Activated CD4-positive, alpha-beta T cell treated with anti-CD3 and anti-CD28 coated beads for 24 hours (primary cell): ENCODE measurements around the gene MVB12B.
"Not testable (repeated sequence)": the region's sequence is repeated elsewhere in the genome, so short reads cannot be mapped to it uniquely, and the experiment has no call there.

Experiments used
- DNase-seq, 2 donors: peaks; one replicate each; pipeline ENCODE4 v3.0.0-alpha.2; 2020; ENCODE audit warnings: low read depth in 2 of 2

MVB12B gene, protein sequence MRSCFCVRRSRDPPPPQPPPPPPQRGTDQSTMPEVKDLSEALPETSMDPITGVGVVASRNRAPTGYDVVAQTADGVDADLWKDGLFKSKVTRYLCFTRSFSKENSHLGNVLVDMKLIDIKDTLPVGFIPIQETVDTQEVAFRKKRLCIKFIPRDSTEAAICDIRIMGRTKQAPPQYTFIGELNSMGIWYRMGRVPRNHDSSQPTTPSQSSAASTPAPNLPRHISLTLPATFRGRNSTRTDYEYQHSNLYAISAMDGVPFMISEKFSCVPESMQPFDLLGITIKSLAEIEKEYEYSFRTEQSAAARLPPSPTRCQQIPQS

DNA sequence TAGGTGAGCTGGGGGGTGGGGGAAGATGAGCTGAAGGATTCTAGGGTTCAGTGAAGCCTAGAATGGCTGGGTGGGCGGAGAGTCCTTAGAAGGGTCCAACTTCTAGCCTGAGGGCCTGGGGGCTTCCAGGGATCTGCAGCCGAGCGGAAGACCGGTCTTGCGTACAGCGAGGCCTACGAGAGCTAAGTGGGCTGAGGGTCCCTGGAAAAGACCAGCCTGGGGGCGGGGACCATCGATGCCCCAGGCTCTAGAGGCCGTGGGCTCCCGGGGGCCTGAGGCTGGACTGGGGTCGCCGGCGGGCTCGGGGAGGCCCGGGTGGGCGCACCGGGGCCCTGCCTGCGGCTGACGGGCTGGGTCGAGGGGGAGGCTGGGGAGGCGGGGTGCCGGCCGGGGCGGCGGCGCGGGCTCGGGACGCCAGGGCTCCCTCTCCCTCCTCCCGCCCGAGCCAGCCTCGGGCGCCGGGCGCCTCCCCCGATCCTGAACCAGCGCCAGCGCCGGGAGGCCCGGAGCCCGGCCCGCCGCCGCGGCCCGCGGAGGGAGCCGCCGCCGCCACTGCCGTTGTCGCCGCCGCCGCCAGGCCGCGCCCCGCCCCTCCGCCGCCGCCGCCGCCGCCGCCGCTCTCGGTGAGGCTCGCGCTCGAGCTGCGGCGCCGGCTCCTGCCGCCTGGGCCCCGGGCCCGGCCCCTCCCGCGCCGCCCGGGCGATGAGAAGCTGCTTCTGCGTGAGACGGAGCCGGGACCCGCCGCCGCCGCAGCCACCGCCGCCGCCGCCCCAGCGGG is at the start of gene MVB12B:
TSS of gene MVB12B (plus strand) at position 602 of the 778 bp plus-strand sequence. CDS start at position 703, 101 bp downstream.
- DNase-seq: peak; percentile 24 to 25

DNA sequence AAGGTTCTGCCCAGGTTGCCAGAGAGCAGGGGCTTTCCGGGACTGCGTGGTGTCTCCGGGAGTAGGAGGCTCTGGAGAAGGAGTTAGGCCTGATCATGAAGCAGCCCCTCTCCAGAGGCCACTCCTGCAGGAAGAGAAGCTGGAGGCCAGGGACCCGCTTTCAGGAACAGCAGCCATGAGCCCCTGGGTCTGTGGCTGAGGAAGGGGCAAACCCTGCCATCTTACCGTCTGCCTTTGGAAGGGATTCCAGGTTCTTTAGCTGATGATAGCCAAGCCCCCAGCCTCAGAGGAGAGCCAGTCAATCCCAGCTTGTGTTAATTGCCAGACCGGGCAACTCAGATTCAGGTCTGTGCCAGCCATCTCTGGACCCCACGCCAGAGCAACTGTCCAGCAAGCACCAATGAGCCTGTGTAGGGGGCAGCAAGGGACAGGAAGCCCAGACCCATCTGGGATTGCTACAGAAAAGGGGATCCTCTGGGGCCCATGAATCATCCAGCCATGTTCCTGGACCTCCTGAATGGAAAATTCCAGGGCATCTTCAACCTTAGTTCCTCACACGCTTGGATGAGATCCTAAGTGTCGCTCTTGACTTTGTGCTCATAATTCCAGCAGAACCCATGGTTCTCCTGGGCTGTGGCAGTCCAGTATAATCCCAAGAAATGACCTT is 42.7 kb upstream of the MVB12B start:
- no peak for DNase-seq

DNA sequence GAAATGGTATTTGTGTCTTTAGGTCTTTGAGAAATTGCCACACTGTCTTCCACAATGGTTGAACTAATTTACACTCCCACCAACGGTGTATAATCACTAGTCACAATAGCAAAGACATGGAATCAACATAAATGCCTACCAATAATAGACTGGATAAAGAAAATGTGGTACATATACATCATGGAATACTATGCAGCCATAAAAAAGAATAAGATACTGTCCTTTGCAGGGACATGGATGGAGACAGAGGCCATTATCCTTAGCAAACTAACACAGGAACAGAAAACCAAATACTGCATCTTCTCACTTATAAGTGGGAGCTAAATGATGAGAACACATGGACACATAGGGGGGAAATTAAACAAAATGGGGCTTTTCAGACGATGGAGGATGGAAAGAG is 41.0 kb upstream of the MVB12B start:
- DNase-seq: not testable (repeated sequence)

DNA sequence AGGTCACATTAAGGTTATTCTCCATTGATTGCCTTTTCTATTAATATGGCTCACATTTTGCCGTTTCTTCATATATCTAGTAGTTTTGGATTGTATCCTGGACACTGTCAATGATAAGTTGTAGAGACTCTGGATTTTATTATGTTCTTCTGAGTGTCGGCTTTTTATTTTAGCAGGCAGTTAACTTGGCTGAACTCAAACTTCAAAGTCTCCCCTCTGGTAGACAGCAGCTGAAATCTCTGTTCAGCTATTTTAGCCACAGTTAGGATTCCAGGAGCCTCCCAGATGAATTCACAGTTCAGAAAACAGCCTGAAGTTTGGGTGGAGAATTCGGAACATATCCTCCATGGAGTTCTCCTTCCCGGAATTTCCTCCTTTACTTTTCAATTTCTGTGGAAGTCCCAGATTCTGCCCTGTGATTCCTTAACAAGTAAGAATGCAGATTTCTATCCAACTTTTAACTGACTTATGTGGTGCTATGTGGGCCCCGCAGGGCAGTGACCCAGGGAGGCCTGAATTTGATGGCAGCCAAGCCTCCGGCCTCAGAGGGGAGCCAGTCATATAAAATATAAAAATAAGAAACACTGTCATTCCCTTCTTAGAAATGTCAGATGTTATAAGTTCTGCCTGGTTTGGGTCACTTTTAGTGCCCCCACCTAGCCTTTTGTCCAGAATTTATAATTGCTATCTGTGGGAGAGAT is 39.3 kb upstream of the MVB12B start:
- no peak for DNase-seq

DNA sequence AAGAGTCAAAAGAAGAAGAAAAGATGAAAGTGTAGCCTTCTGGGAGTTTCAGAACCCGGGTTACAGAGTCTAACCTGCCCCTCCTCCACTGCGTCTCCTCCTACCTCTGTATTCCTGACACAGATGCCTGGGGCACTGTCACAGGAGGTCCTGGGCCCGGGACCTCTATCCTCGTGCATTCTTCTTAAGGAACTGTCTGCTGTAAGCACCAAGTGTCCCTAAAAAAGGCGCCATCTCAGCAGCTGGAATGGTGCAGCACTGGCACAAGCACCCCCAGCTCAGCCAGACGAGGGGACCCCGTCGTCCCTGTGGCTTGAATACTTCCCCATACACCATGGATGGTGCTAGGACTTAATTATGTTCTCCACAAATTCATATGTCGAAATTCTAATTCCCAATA is 35.8 kb upstream of the MVB12B start:
- no peak for DNase-seq

DNA sequence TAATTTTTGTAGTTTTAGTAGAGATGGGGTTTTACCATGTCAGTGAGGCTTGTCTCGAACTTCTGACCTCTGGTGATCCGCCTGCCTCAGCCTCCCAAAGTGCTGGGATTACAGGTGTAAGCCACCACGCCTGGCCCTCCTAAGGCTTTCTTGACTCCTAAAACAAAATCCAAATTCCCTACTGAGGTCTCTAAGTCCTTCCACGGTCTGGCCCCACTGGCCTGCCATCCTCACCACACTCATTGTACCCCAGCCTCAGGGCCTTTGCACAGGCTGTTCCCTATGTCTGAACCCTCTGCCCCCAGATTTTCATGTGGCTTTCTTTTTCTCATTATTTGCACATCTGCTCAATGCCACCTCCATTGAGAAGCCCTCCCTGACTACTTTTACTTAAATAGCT is 34.7 kb upstream of the MVB12B start:
- no peak for DNase-seq

DNA sequence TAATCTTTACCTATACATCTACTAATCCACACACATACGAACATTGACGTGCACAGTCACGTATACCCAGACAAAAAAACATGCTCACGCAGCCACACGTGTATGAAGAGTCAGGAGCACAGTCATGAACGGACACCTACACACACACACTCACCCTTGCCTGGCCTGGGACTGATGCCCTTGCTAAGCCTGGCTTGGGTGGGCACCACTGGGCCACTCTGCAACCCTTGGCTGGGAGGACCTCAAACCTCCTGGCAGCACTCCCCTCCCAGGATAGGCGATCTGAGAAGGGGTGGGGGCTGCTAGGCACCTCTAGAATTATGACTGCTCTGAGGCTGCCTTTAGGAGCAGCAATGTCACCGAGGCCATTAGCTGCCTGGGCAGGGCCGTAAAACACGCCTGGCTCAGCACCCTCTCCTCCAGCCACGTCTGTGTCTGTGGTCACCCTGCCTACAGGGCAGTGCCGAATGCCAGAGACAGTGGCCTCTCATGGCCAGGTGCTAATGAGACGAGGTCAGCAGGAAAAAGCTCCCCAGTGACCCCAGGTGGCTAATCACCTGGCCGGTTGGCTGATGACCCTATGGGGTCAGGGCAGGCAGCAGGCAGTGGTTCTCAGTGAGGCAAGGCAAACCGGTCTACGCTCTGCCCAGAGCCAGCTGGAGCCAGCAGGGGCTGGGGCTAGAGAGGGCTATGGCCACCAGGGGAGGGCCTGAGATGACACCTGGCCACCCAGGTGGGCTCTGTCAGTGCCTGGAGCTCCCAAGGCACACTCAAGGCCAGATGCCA is 33.7 kb upstream of the MVB12B start:
- no peak for DNase-seq

DNA sequence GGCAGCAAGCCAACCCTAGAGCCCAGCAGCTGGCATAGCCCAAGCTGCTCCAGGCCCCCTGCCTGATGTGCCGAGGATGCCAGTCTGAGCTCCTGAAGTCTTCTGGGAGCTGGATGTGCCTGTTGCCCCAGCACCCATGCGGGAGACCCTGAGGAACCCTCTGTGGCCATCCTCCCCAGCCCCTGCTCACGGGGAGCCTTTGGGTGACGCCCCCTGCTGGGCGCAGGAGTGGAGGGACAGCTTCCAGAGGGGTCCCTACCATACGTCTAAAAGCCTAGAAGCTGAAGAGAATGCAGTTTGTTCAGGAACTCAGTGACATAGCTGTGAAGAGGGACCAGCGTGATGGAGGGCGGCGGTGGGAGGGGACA is 33.1 kb upstream of the MVB12B start:
- DNase-seq: no peak

DNA sequence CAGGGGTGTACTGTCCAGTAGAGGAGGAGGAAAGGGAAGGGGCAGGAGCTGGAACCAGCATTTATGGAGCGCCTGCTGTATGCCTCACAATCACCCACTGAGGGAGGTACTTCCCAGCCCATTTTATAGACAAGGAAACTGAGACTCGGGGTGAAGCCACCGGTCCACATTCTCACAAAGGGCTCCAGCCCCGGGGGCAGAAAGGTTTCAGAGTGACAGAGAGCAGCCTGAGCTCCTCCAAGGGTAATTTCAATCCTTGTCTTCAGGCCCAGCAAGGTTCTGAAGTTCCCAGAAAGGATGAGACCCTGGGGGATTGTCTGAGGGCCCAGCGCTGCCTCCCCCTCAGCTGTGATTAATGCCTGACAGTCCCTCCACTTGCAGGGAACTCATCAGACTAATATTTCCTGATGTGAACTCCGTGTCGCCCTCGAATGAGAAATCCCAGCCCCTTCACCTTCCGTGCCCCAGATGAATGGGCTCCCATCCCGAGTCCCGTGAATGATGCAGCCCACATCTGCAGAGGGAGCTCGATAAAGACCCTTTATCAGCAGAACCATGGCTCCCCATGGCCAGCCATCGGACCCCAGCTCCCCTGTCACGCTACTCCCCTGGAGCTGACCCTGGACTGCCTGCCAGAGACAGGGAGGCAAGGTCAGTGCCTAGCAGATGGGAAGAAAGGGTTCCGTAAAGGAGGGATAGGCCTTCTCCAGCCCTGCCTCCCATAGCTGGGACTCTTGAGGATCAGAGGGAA is 32.1 kb upstream of the MVB12B start:
- DNase-seq: no peak

DNA sequence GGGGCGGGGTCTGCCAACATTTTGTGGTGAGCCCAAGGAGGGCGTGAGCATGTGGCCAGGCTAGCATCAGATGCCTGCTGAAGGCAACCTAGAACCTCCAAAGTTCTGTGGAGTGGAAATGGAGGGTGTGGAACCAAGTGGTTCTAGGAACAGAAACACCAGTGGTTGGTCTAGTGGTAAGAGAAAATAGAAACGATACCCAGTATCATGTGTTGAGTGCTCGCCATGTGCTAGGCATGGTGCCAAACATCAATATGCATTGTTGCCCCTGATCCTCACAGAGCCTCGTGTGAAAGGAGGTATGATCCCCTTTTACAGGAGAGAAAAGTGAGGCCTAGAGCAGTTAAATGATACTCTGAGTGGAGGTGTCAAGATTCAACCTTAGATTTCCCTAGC is 31.5 kb upstream of the MVB12B start:
- DNase-seq: no peak

DNA sequence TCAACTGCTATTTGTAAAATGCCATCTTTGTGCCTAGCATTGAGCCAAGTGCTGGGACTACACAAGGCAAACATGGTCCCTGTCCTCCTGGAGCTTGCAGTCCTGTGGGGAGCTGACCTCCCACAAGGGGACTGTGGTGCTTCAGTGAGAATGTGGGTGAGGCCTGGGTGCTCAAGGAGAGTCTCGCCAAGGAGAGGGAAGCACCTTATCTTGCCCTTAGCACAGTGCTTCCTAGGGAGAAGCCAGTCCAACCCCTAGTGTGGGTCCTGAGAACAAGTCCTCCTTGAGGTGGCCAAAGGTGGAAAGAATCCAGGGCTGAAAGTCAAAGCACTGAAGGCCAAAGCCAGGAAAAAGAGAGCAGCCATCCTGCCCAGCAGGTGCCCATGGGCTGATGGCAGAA is 31.1 kb upstream of the MVB12B start:
- no peak for DNase-seq

DNA sequence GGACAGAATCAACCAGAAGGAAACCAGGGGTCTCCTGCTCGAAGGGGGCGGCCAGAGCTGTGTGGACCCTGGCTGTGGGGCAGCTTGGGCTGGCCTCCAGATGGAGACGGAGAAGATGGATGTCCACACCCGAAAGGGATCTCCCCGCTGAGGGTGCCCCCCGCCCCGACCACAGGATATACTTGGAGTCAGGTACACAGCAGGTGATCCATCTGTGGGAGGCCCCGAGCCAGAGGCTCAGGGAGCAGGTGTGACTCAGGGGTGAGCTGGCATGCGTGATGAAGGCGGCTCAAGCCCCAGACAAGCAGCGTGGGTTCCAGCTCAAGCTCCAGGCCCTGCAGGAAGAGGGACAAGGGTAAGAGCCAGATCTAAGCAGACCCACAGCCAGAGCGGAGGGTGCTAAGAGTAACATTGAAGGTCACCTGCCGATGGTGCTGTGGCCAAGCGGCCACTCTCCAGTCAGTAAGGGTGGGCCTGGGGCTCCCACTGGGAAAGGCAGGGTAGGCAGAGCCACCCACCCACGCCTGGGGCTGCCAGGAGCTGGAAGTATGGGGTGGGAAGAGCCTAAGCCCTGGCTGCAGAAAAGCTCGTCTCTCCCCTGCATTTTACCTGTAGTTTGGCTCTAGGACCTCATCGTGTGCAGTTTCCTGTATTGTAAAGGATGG is 30.6 kb upstream of the MVB12B start:
- DNase-seq: no peak

DNA sequence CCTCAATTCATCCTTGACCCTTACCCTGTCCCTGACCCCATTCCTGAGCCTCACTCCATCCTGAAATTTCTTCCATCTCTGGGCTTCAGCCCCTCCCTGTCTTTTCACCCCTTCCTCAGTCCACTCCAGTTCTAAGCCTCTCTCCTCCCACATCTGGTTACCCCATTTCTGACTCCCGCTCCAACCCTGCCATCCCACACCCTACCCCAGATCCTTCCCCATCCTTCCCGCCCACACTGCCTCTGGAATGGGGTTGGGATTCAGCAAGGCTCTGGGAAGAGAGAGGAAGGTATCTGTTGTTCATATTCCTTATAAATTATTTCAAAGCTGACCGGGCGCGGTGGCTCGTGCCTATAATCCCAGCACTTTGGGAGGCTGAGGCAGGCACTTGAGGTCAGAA is 29.9 kb upstream of the MVB12B start:
- no peak for DNase-seq

DNA sequence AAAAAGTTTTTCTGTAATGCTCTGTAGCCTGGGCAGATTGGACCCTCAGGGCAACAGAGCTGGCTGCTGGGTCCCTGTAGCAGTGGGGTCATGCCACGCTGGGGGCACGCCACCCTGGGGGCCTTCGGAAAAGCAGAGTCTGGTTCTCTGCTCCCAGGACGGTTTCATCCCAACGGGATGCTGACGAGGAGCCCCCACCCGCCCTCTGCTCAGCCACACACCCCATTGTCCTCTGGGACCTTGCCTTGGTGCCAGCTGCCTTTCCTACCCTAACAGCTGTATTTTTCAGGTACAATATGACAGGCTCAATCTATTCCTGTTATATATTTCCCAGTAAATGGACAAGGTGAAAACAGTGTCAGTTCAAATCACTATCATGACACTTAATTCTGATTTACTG is 29.0 kb upstream of the MVB12B start:
- DNase-seq: no peak

DNA sequence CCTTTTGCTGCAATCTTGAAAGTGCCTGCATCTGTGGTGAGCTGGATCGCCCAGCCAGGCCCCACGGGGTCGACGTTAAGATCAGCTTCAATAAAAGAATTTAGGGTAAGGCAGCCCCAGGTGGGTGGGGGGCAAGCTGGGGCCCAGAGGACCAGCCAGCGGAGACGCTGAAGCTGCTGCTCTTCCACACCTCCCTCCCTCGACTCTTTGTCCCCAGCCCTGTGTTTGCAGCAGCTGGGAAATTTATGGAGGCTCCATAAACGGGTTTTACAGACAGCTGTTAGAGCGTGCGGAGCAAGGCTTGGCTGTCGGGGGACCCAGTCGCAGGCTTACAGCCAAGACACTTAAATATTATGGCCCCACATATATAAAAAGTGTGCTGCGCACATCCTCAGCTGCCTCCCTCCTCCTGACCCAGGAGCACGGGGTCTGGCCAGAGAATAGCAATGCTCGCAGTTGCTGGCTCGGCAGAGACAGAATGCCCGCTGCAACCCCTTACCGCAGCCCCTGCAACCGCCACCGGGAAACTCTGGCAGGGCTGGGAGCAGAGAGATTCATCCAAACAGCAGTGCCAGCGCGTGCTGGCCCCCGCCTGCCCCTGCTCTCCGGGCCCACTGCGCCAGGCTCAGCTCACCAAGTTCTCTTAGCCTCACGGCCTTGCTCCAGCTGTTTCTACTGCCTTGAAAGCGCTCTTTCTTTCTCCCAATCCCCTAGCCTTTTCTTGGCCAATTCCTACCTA is 28.4 kb upstream of the MVB12B start:
- DNase-seq: no peak

DNA sequence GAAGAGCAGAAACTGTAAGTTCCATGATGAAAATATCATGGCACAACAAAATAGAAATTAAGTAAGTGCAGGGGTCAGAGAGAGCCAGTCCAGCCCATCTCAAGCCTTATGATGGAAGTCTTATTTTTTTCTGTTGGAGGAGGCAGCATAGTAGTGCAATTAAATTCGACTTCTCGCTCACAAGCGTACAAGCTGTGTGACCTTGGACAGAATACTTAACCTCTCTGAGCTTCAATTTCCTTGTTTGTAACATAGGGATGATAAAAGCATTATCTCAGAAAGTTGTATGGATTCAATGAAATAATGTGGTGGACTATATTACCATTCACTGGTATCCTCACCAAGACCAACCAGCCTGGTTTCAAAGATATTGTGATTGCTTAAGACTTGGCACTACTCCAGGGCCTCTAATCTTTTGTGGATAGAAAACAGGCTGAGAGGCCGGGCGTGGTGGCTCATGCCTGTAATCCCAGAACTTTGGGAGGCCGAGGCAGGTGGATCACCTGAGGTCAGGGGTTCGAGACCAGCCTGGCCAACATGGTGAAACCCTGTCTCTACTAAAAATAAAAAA is 26.8 kb upstream of the MVB12B start:
- DNase-seq: no peak

DNA sequence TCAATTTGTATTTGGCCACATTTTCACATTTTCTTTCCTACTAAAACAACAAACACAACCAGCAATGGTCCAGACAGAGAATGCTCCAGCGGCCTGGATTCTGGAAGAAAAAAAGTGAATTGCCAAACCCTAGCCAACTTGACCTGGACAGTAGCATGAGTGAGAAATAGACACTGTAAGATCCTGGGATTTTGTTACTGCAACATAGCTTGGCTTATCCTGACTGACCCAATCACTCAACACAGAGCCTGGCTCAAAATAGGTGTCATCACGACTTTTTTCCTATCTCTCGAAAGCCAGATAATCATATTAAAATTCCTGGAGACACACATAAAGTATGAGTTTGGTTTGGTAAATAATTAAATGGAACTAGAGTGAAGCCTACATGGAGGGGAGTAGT is 25.4 kb upstream of the MVB12B start:
- no peak for DNase-seq

DNA sequence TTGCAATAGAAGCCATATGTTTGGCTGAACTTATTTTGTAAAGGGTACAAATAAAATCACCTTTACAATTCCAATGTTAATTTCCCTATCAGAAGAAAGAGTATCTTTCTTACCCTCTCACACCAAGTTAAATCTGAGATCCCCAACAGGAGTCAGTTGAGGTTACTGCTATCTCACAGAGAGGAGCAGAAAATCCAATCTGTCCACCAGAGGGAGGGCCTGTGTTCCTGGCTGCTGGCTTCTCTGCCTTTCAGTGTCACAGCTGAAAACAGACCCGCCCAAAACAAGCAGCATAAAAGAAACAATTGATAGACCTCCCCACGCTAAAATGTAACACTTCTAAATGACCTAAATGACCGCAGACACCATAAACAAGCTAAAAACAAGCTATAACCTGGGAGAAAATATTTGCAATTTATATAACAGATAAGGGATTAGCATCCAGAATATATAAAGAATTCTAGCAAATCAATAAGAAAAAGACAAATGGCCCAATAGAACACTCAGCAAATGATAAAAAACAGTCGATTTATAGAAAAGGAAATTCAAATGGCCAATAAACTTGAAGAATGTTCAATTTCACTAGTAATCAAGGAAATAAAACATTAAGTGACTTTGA is 24.5 kb upstream of the MVB12B start:
- peak in 1 of 2 donors; percentile 17 for DNase-seq

DNA sequence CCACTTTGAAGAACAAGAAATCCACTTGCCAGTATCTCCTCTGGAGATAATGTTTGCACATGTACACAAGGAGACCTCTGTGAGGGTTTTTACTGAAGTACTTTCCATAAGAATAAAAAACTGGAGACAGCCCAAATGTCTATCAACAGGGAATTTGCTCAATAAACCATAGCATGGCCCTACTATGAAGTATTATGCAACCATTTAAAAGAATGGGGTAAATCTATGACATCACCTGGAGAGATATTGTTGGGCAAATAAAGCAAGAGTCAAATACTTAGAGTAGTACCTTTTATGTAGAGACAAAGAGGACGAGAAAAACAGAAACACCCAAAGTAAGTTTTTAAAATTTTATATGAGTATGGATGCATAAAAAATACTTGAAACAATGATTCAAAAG is 23.9 kb upstream of the MVB12B start:
- no peak for DNase-seq
